GM19467 (cell line): ENCODE measurements around the gene OCEL1.
"Not testable (repeated sequence)": the region's sequence is repeated elsewhere in the genome, so short reads cannot be mapped to it uniquely, and the experiment has no call there.

Experiments used
- ATAC-seq: cut with Tn5 transposase; IDR thresholded peaks from one replicate; pipeline ENCODE4 v1.9.1; 2021; ENCODE audit warnings: mild to moderate bottlenecking, moderate library complexity; ENCODE audit not compliant: unreplicated experiment

OCEL1 gene

DNA sequence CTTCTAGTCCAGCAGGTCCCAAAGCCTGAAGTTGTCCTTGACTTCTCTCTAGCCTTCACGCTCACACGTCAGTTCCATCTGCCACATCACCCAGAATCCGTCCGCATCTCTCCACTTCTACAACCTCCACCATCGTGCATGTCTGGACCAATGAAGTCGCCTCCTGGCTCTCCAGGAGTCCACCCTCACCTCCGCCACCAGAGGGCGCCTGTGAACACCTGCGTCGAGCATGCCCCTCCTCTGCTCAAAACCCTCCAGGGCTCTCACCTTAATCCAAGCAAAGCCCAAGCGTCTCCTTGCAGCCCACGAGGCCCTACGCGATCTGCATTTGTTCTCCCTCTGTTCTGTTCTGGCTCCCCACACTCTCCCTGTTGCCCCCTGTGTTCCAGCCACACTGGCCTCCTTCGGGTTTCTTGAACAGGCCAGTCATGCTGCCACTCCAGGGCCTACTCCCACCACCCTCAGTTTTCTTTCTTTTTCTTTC lies 34.9 kb downstream of the OCEL1 start:
- ATAC-seq, result peak; percentile 79

GRCh38 chr19:17262557-17262956 lies 36.5 kb downstream of the OCEL1 start:
- no peak for ATAC-seq

DNA sequence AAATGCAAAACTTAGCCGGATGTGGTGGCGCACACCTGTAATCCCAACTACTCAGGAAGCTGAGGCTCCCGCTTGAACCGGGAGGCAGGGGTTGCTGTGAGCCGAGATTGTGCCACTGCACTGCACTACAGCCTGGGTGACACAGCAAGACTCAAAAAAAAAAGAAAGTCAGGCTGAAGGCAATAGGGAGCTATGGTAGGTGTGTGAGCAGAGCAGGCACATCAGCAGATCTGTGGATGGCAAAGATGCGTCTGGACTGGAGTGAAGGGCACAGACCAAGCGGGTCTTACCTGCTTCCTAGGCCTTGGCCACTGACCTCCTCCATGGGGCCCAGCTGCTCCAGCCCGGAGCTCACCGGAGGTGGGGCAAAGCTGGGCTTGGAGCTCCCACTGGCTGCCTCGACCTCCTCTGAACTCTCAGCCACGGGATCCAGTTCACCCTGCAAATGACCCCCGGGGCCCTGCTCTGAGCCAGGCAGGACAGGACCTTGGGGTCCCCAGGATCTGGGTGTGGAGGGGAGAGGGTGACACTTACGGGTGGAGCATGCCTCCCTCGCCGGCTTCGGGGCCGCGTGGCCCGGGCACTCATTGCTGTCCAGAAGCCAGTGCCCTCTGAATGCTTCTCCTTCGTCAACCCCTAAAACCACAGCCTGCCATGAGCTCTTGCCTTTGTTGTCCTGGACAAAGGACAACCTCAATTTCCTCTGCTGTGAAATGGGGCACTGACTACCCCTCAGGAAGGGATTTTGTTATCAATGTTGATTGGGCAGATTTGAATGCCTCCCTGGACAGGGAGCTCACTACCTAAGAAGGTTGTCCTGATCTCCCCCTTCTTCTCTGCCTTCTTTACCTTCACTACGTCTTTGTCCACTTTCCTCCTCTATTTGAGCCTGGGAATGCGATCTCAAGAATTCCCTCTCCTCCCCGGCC lies 38.0 kb downstream of the OCEL1 start:
- ATAC-seq, result no peak

DNA sequence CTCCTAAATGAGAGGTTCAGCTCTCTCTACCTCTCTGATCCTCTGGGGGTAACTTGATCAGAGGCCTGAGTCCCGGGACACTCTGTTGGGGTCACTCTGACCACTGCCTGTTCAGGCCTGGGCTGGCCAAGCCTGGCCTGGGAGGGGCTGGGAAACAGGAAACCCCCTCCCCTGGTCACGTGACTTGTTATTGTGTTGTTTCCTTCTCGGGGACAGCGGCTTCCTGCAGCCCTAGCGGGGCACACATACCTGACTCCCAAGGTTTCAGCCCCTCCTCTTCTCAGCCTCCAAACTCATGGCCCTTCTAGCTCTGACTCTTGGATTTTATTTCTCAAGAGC lies 38.6 kb downstream of the OCEL1 start, which contains the start of gene USHBP1:
Gene USHBP1 (minus strand): TSS at position 105 of the 339 bp plus-strand sequence. CDS start 446 bp downstream, outside the sequence.
- ATAC-seq, result no peak

DNA sequence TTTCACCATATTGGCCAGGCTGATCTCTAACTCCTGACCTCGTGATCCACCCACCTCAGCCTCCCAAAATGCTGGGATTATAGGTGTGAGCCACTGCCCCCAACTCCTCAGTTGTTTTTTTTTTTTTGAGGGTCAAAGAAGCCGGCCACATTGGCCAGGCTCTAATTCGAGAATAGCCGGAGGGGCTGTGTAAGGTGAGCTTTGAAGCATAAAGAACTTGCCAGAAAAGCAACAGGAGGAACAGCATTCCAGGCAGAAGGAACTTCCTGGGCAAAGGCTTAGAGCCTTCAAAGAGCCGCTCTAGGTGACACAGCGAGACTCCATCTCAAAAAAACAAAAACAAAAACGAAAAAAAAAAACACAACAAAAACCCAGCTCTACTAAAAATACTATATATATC lies 40.0 kb downstream of the OCEL1 start:
- no peak for ATAC-seq

GRCh38 chr19:17266589-17266974 lies 40.6 kb downstream of the OCEL1 start:
- ATAC-seq, result no peak

DNA sequence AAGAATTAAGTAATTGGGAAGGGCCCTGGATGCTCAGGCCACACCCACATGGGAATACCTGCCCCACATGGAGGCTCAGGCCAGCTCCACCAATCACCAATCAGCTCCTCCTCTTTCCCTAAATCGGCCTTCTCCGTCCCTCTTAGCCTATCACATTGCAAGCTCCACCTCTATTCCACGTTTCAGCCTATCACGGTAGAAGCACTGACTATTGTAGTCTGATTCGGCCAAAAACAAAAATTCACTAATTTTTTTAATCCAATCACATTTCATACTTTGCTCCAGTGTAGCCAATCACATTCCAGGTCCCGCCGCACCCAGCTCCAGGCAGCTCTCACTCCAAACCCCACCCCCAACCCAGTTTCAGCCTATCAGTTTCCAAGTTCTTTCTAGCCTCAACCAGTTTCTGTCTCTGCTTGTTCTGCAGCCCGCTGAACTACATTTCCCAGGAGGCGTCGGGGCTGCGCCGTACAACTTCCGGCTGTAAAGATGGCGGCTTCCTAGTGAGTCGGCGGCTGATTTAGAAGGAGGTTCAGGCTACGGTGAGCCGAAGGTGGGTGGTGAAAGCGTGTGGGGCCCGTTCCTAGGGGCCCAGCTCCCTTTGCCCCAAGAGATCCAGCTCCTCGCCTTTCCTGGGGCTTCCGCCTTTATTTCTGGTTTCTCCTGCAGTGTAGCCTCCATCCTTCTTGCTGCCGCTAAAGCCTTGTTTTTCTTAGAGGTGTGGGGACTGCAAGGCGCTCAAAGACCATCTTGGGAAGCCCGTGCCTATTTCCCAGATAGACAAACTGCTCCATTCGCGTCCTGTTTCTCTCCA lies 41.2 kb downstream of the OCEL1 start, which contains the start of gene BABAM1:
Gene BABAM1 (plus strand): TSS at position 469 of the 814 bp plus-strand sequence. CDS start 1,364 bp downstream, outside the sequence.
- peak; percentile 86 for ATAC-seq

- no peak for ATAC-seq
Measured at GRCh38 chr19:17268754-17269153, 42.7 kb downstream of the OCEL1 start.

DNA sequence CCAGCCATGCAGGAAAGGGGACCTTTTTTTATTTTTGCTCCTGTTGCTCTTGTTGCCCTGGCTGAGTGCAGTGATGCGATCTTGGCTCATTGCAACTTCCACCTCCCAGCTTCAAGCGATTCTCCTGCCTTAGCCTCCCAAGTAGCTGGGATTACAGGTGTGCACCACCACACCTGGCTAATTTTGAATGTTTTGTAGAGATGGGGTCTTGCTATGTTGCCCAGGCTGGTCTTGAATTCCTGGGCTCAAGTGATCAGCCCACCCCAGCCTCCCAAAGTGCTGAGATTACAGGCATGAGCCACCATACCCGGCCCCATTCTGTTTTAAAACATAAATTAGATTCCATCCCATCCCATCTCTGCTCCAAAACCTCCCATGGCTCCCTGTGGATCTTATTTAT lies 48.9 kb downstream of the OCEL1 start:
- not testable (repeated sequence) for ATAC-seq

GRCh38 chr19:17275441-17276175 lies 49.6 kb downstream of the OCEL1 start:
- ATAC-seq, result no peak
